ENCODE results near the gene GNAT2.

The GNAT2 gene

GRCh38 chr1:109617291-109617801, 2.1 kb downstream of the GNAT2 start:
- no peak overlapping the region for H3K27ac Mint-ChIP-seq
- no peak for DNase-seq
- peaks cover 36 to 61% of the 10 kb centered on the region in 2 donors for H3K4me1 Mint-ChIP-seq
- no peaks in the 10 kb centered on the region for H3K27me3 Mint-ChIP-seq
- peaks cover 2 to 4% of the 10 kb centered on the region in 2 donors for H3K36me3 Mint-ChIP-seq
- H3K9me3 Mint-ChIP-seq = no peaks in the 10 kb centered on the region
- no peak overlapping the region for H3K4me3 Mint-ChIP-seq
- ATAC-seq (replicated peaks) = no peak

- Mint-ChIP-seq H3K27me3 (no peaks in the 10 kb centered on the region), H3K27ac (no peak overlapping the region), H3K4me1 (peaks cover 28 to 52% of the 10 kb centered on the region in 2 donors), H3K4me3 (no peak overlapping the region), H3K9me3 (no peaks in the 10 kb centered on the region), H3K36me3 (peaks cover 2 to 4% of the 10 kb centered on the region in 2 donors)
- ATAC-seq (replicated peaks) (no peak), DNase-seq (no peak)
These were observed 3.0 kb downstream of the GNAT2 start for GRCh38 chr1:109616391-109616790.

- Mint-ChIP-seq H3K4me3 (peak overlapping the region in 1 of 2 donors; percentile 0), H3K27me3 (no peaks in the 10 kb centered on the region), H3K27ac (peak overlapping the region; percentile 68), H3K36me3 (peaks cover 2 to 4% of the 10 kb centered on the region in 2 donors), H3K9me3 (no peaks in the 10 kb centered on the region), H3K4me1 (peaks cover 28 to 47% of the 10 kb centered on the region in 2 donors)
- ATAC-seq (replicated peaks) = peak; percentile 67 to 72
- peak; percentile 39 for DNase-seq
These were observed 3.5 kb downstream of the GNAT2 start for GRCh38 chr1:109615879-109616278.

GRCh38 chr1:109613361-109614147, 5.9 kb downstream of the GNAT2 start:
- Mint-ChIP-seq H3K27me3 (no peaks in the 10 kb centered on the region), H3K4me3 (no peak overlapping the region), H3K27ac (no peak overlapping the region), H3K36me3 (no peaks in the 10 kb centered on the region), H3K9me3 (no peaks in the 10 kb centered on the region), H3K4me1 (peaks cover 17 to 24% of the 10 kb centered on the region in 2 donors)
- ATAC-seq (replicated peaks) = no peak
- no peak for DNase-seq

- DNase-seq (no peak), ATAC-seq (replicated peaks) (no peak)
- H3K27me3 Mint-ChIP-seq = no peaks in the 10 kb centered on the region
- peaks cover 0 to 2% of the 10 kb centered on the region in 2 donors for H3K36me3 Mint-ChIP-seq
- H3K9me3 Mint-ChIP-seq = no peaks in the 10 kb centered on the region
- H3K27ac Mint-ChIP-seq = no peak overlapping the region
- peaks cover 8 to 14% of the 10 kb centered on the region in 2 donors for H3K4me1 Mint-ChIP-seq
- no peak overlapping the region for H3K4me3 Mint-ChIP-seq
These were observed 8.0 kb downstream of the GNAT2 start for GRCh38 chr1:109611308-109611990.

GRCh38 chr1:109610609-109611307, 8.7 kb downstream of the GNAT2 start:
- Mint-ChIP-seq H3K9me3 (no peaks in the 10 kb centered on the region), H3K36me3 (peaks cover under 1 to 3% of the 10 kb centered on the region in 2 donors), H3K27me3 (no peaks in the 10 kb centered on the region), H3K27ac (no peak overlapping the region), H3K4me1 (peaks cover 2 to 7% of the 10 kb centered on the region in 2 donors), H3K4me3 (no peak overlapping the region)
- DNase-seq (no peak), ATAC-seq (replicated peaks) (no peak)

- Mint-ChIP-seq H3K4me3 (no peak overlapping the region), H3K4me1 (no peaks in the 10 kb centered on the region), H3K27me3 (no peaks in the 10 kb centered on the region), H3K36me3 (peaks cover 3 to 5% of the 10 kb centered on the region in 2 donors), H3K9me3 (no peaks in the 10 kb centered on the region), H3K27ac (no peak overlapping the region)
- ATAC-seq (replicated peaks) = no peak
- no peak for DNase-seq
These were observed 9.5 kb downstream of the GNAT2 start for GRCh38 chr1:109609881-109610280.

- Mint-ChIP-seq H3K4me3 (no peak overlapping the region), H3K27me3 (no peaks in the 10 kb centered on the region), H3K4me1 (no peaks in the 10 kb centered on the region), H3K27ac (no peak overlapping the region), H3K9me3 (no peaks in the 10 kb centered on the region), H3K36me3 (peaks cover 5 to 6% of the 10 kb centered on the region in 2 donors)
- no peak for DNase-seq
- no peak for ATAC-seq (replicated peaks)
These were observed 14.0 kb downstream of the GNAT2 start for GRCh38 chr1:109605381-109605780.

GRCh38 chr1:109603229-109603628, 16.2 kb downstream of the GNAT2 start:
- no peak for ATAC-seq (replicated peaks)
- no peak for DNase-seq
- peaks cover 6 to 17% of the 10 kb centered on the region in 2 donors for H3K36me3 Mint-ChIP-seq
- no peaks in the 10 kb centered on the region for H3K4me1 Mint-ChIP-seq
- H3K4me3 Mint-ChIP-seq = no peak overlapping the region
- H3K27me3 Mint-ChIP-seq = no peaks in the 10 kb centered on the region
- no peak overlapping the region for H3K27ac Mint-ChIP-seq
- no peaks in the 10 kb centered on the region for H3K9me3 Mint-ChIP-seq

- no peaks in the 10 kb centered on the region for H3K27me3 Mint-ChIP-seq
- peaks cover 7 to 32% of the 10 kb centered on the region in 2 donors for H3K36me3 Mint-ChIP-seq
- DNase-seq (no peak), ATAC-seq (replicated peaks) (no peak)
- H3K27ac Mint-ChIP-seq = no peak overlapping the region
- no peaks in the 10 kb centered on the region for H3K9me3 Mint-ChIP-seq
- no peaks in the 10 kb centered on the region for H3K4me1 Mint-ChIP-seq
- no peak overlapping the region for H3K4me3 Mint-ChIP-seq
These were observed 20.8 kb downstream of the GNAT2 start for GRCh38 chr1:109598655-109599054.

GRCh38 chr1:109598156-109598555, 21.3 kb downstream of the GNAT2 start:
- no peak overlapping the region for H3K27ac Mint-ChIP-seq
- H3K9me3 Mint-ChIP-seq = no peaks in the 10 kb centered on the region
- DNase-seq = no peak
- peaks cover 12 to 36% of the 10 kb centered on the region in 2 donors for H3K36me3 Mint-ChIP-seq
- ATAC-seq (replicated peaks) = no peak
- no peaks in the 10 kb centered on the region for H3K4me1 Mint-ChIP-seq
- H3K4me3 Mint-ChIP-seq = no peak overlapping the region
- H3K27me3 Mint-ChIP-seq = no peaks in the 10 kb centered on the region

- Mint-ChIP-seq H3K4me3 (no peak overlapping the region), H3K36me3 (peaks cover 12 to 46% of the 10 kb centered on the region in 2 donors), H3K4me1 (no peaks in the 10 kb centered on the region), H3K9me3 (no peaks in the 10 kb centered on the region), H3K27me3 (no peaks in the 10 kb centered on the region), H3K27ac (no peak overlapping the region)
- ATAC-seq (replicated peaks) (no peak), DNase-seq (no peak)
These were observed 23.9 kb downstream of the GNAT2 start for GRCh38 chr1:109595531-109595930.

- H3K27ac Mint-ChIP-seq = no peak overlapping the region
- DNase-seq (no peak), ATAC-seq (replicated peaks) (no peak)
- peaks cover 29 to 44% of the 10 kb centered on the region in 2 donors for H3K36me3 Mint-ChIP-seq
- no peak overlapping the region for H3K4me3 Mint-ChIP-seq
- no peaks in the 10 kb centered on the region for H3K27me3 Mint-ChIP-seq
- H3K9me3 Mint-ChIP-seq = no peaks in the 10 kb centered on the region
- H3K4me1 Mint-ChIP-seq = no peaks in the 10 kb centered on the region
These were observed 26.5 kb downstream of the GNAT2 start for GRCh38 chr1:109592916-109593315.

- no peak for DNase-seq
- Mint-ChIP-seq H3K4me3 (no peak overlapping the region), H3K27me3 (no peaks in the 10 kb centered on the region), H3K36me3 (peaks cover 40 to 48% of the 10 kb centered on the region in 2 donors), H3K9me3 (no peaks in the 10 kb centered on the region), H3K4me1 (no peaks in the 10 kb centered on the region), H3K27ac (no peak overlapping the region)
- no peak for ATAC-seq (replicated peaks)
These were observed 29.7 kb downstream of the GNAT2 start for GRCh38 chr1:109589679-109590078.
